ENCODE data around the gene DNAJC13.

DNA sequence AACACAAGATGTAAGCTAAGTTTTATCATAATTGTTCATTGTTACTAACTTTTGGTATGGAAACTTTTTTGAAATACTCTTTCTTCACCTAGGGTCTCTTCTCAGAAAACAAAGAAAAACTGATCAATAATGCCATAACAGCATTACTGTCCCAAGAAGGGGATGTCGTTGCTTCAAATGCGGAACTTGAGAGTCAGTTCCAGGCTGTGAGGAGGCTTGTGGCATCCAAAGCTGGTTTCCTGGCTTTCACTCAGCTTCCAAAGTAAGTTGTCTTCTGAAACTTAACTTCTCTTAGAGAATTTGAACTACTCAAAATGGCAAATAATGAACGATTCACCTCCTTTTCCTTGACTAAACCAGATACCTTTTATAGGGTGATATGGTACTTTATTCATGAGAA lies 39.3 kb downstream of the DNAJC13 start:
- TF ChIP-seq, protein P1, sequence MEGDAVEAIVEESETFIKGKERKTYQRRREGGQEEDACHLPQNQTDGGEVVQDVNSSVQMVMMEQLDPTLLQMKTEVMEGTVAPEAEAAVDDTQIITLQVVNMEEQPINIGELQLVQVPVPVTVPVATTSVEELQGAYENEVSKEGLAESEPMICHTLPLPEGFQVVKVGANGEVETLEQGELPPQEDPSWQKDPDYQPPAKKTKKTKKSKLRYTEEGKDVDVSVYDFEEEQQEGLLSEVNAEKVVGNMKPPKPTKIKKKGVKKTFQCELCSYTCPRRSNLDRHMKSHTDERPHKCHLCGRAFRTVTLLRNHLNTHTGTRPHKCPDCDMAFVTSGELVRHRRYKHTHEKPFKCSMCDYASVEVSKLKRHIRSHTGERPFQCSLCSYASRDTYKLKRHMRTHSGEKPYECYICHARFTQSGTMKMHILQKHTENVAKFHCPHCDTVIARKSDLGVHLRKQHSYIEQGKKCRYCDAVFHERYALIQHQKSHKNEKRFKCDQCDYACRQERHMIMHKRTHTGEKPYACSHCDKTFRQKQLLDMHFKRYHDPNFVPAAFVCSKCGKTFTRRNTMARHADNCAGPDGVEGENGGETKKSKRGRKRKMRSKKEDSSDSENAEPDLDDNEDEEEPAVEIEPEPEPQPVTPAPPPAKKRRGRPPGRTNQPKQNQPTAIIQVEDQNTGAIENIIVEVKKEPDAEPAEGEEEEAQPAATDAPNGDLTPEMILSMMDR (IDR thresholded peaks at IDR 0.05) = no peak
- TF ChIP-seq POLR2A (IDR thresholded peaks at IDR 0.05) = no peak
